HepG2 (cell line): ENCODE data around the gene LZTR1. TPM values are rescaled to one million over a fixed set of nuclear protein-coding genes. Genes with fewer than 3 reads are reported as not detected.
A peak's percentile ranks its signal among the peaks of the same experiment; 100 is the strongest.

ENCODE experiments used
- BRCA1 ChIP-seq: sonication (generic); formaldehyde crosslinking; IDR thresholded peaks from 2 replicates; pipeline ENCODE4 v1.4.0; 2020; ENCODE audit warnings: missing genetic modification reagents
- BRD4 ChIP-seq: sonication (generic); formaldehyde crosslinking; IDR thresholded peaks from 2 replicates; pipeline ENCODE4 v1.4.0; 2020; ENCODE audit warnings: missing genetic modification reagents
- RFXAP ChIP-seq: sonication (generic); formaldehyde crosslinking; IDR thresholded peaks from 2 replicates; pipeline ENCODE4 v1.4.0; 2020; ENCODE audit warnings: missing genetic modification reagents, borderline replicate concordance
- SKI ChIP-seq: fragments of 450-650 bp; IDR thresholded peaks from one replicate; pipeline ENCODE4 v1.6.1; 2018; ENCODE audit warnings: mild to moderate bottlenecking; ENCODE audit not compliant: partially characterized antibody
- TEAD3 ChIP-seq: optimal IDR thresholded peaks from 2 replicates; pipeline ENCODE3; 2016; ENCODE audit warnings: borderline replicate concordance
- ZNF343 ChIP-seq: sonication (generic); formaldehyde crosslinking; IDR thresholded peaks from 2 replicates; pipeline ENCODE4 v1.4.0; 2020; ENCODE audit warnings: mild to moderate bottlenecking, missing genetic modification reagents
- polyA plus RNA-seq, 8 experiments: library from polyadenylated mRNA; depleted of rRNA in 3 of 8; stranded (reverse) in 7 of 8; unstranded in 1 of 8; fragments of >200 nt; fragmentation: Illumina TruSeq in 4 of 8; extraction: Trizol in 4 of 8; gene quantifications; 2 replicates each; pipeline versions ENCODE4 v1.2.1 to v1.2.3, GENCODE V29; 2011 to 2016; ENCODE audit warnings: low read depth in 4 of 8, missing spikeins in 1 of 8, mixed read lengths in 1 of 8; ENCODE audit not compliant: insufficient read depth in 1 of 8
- total RNA-seq, 5 experiments: library from RNA; depleted of rRNA; stranded (reverse); fragments of >200 nt; fragmentation: Illumina TruSeq; extraction: Trizol; gene quantifications; 2 replicates each; pipeline ENCODE4 v1.2.3, GENCODE V29; 2016; ENCODE audit warnings: low read depth in 1 of 5
- TF ChIP-seq, protein P1 (sequence below): IDR thresholded peaks from 2 replicates; pipeline ENCODE4 v1.6.1; 2012; ENCODE audit warnings: low read length, improper control_type of control experiment
- TF ChIP-seq, protein P2 (sequence below): sonication (generic); formaldehyde crosslinking; IDR thresholded peaks from 2 replicates; pipeline ENCODE4 v1.5.1; 2020; ENCODE audit warnings: missing genetic modification reagents, mild to moderate bottlenecking, borderline replicate concordance
- TF ChIP-seq, protein P3 (sequence below): sonication (generic); formaldehyde crosslinking; IDR thresholded peaks from 2 replicates; pipeline ENCODE4 v1.5.0; 2020; ENCODE audit warnings: missing genetic modification reagents
- TF ChIP-seq, protein P4 (sequence below): sonication (generic); formaldehyde crosslinking; IDR thresholded peaks from 2 replicates; pipeline ENCODE4 v1.4.0; 2020; ENCODE audit warnings: missing genetic modification reagents, borderline replicate concordance
- TF ChIP-seq, protein P5 (sequence below): sonication (generic); formaldehyde crosslinking; IDR thresholded peaks from 2 replicates; pipeline ENCODE4 v1.5.1; 2020; ENCODE audit warnings: missing genetic modification reagents, mild to moderate bottlenecking, borderline replicate concordance
- TF ChIP-seq, protein P6 (sequence below): sonication (generic); formaldehyde crosslinking; IDR thresholded peaks from 2 replicates; pipeline ENCODE4 v1.5.0; 2020; ENCODE audit warnings: missing genetic modification reagents
- TF ChIP-seq, protein P7 (sequence below): sonication (generic); formaldehyde crosslinking; IDR thresholded peaks from 2 replicates; pipeline ENCODE4 v1.4.0; 2020; ENCODE audit warnings: mild to moderate bottlenecking, missing genetic modification reagents

The LZTR1 gene
- total and polyA plus RNA-seq, 2 of the 13 experiments (the other 11 are each of a cell fraction or from before 2014, with no cell fraction given), result 21.8 to 22.4 TPM

DNA sequence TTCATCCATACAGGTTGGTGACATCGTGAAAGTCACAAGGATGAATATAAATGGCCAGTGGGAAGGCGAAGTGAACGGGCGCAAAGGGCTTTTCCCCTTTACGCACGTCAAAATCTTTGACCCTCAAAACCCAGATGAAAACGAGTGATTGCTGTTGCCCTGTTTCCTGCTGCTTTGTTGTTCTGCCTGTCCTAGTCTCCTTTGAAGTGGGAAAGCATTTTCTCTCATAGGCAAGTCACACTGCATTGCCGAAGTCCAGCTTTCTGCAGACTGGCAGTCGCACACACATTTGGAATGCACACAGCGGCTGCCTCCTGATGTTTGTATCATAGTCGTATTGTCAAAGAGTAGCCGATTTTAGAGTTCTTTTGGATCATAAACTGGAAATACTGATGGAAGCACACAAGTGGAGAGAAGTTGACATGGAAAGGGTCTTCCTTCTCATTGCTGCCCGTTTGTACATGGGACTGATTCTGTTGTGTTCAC lies 32.4 kb upstream of the LZTR1 start (continued):
- peak; percentile 87 for TF ChIP-seq TEAD3 (CRISPR knock-in tag)
- TF ChIP-seq, protein P1, sequence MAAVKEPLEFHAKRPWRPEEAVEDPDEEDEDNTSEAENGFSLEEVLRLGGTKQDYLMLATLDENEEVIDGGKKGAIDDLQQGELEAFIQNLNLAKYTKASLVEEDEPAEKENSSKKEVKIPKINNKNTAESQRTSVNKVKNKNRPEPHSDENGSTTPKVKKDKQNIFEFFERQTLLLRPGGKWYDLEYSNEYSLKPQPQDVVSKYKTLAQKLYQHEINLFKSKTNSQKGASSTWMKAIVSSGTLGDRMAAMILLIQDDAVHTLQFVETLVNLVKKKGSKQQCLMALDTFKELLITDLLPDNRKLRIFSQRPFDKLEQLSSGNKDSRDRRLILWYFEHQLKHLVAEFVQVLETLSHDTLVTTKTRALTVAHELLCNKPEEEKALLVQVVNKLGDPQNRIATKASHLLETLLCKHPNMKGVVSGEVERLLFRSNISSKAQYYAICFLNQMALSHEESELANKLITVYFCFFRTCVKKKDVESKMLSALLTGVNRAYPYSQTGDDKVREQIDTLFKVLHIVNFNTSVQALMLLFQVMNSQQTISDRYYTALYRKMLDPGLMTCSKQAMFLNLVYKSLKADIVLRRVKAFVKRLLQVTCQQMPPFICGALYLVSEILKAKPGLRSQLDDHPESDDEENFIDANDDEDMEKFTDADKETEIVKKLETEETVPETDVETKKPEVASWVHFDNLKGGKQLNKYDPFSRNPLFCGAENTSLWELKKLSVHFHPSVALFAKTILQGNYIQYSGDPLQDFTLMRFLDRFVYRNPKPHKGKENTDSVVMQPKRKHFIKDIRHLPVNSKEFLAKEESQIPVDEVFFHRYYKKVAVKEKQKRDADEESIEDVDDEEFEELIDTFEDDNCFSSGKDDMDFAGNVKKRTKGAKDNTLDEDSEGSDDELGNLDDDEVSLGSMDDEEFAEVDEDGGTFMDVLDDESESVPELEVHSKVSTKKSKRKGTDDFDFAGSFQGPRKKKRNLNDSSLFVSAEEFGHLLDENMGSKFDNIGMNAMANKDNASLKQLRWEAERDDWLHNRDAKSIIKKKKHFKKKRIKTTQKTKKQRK, result no peak
- TF ChIP-seq, protein P2, sequence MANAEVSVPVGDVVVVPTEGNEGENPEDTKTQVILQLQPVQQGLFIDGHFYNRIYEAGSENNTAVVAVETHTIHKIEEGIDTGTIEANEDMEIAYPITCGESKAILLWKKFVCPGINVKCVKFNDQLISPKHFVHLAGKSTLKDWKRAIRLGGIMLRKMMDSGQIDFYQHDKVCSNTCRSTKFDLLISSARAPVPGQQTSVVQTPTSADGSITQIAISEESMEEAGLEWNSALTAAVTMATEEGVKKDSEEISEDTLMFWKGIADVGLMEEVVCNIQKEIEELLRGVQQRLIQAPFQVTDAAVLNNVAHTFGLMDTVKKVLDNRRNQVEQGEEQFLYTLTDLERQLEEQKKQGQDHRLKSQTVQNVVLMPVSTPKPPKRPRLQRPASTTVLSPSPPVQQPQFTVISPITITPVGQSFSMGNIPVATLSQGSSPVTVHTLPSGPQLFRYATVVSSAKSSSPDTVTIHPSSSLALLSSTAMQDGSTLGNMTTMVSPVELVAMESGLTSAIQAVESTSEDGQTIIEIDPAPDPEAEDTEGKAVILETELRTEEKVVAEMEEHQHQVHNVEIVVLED (CRISPR knock-in tag), result no peak
- TF ChIP-seq, protein P3, sequence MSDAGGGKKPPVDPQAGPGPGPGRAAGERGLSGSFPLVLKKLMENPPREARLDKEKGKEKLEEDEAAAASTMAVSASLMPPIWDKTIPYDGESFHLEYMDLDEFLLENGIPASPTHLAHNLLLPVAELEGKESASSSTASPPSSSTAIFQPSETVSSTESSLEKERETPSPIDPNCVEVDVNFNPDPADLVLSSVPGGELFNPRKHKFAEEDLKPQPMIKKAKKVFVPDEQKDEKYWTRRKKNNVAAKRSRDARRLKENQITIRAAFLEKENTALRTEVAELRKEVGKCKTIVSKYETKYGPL (CRISPR knock-in tag), result no peak
- TF ChIP-seq, protein P4, sequence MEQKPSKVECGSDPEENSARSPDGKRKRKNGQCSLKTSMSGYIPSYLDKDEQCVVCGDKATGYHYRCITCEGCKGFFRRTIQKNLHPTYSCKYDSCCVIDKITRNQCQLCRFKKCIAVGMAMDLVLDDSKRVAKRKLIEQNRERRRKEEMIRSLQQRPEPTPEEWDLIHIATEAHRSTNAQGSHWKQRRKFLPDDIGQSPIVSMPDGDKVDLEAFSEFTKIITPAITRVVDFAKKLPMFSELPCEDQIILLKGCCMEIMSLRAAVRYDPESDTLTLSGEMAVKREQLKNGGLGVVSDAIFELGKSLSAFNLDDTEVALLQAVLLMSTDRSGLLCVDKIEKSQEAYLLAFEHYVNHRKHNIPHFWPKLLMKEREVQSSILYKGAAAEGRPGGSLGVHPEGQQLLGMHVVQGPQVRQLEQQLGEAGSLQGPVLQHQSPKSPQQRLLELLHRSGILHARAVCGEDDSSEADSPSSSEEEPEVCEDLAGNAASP, result peak; percentile 19; the same call in 1 of the 2 replicates
- TF ChIP-seq ZNF343 (CRISPR knock-in tag), result no peak
- TF ChIP-seq, protein P5, sequence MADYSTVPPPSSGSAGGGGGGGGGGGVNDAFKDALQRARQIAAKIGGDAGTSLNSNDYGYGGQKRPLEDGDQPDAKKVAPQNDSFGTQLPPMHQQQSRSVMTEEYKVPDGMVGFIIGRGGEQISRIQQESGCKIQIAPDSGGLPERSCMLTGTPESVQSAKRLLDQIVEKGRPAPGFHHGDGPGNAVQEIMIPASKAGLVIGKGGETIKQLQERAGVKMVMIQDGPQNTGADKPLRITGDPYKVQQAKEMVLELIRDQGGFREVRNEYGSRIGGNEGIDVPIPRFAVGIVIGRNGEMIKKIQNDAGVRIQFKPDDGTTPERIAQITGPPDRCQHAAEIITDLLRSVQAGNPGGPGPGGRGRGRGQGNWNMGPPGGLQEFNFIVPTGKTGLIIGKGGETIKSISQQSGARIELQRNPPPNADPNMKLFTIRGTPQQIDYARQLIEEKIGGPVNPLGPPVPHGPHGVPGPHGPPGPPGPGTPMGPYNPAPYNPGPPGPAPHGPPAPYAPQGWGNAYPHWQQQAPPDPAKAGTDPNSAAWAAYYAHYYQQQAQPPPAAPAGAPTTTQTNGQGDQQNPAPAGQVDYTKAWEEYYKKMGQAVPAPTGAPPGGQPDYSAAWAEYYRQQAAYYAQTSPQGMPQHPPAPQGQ, result no peak
- no peak for TF ChIP-seq RFXAP (CRISPR knock-in tag)
- peak; percentile 58 for TF ChIP-seq SKI
- TF ChIP-seq BRD4, result no peak
- TF ChIP-seq, protein P6, sequence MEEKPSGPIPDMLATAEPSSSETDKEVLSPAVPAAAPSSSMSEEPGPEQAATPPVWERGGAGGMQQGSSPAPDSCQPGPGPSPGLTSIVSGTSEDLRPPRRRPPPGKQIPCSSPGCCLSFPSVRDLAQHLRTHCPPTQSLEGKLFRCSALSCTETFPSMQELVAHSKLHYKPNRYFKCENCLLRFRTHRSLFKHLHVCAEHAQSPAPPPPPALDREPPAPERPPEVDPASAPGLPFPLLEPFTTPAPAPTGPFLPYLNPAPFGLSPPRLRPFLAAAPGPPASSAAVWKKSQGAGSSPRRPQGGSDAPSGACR (CRISPR knock-in tag), result no peak; the same call in 1 of the 2 replicates
- TF ChIP-seq, protein P7, sequence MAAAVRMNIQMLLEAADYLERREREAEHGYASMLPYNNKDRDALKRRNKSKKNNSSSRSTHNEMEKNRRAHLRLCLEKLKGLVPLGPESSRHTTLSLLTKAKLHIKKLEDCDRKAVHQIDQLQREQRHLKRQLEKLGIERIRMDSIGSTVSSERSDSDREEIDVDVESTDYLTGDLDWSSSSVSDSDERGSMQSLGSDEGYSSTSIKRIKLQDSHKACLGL (CRISPR knock-in tag), result no peak
- TF ChIP-seq BRCA1 (CRISPR knock-in tag), result no peak
